ENCODE data around the gene RUVBL1.

Gene RUVBL1

GRCh38 chr3:128133273-128133883 is 9.8 kb upstream of the RUVBL1 start:
- DNase-seq (ENCODE audit: low read depth in 1 of 2, low spot score in 1 of 2): no peak

GRCh38 chr3:128131897-128132646 is 8.5 kb upstream of the RUVBL1 start:
- no peak for DNase-seq (ENCODE audit: low read depth in 1 of 2, low spot score in 1 of 2)

GRCh38 chr3:128128251-128128650 is 4.6 kb upstream of the RUVBL1 start:
- DNase-seq (ENCODE audit: low read depth in 1 of 2, low spot score in 1 of 2): no peak

- DNase-seq (ENCODE audit: low read depth in 1 of 2, low spot score in 1 of 2): no peak
These were observed 3.6 kb upstream of the RUVBL1 start for GRCh38 chr3:128127236-128127635.

- DNase-seq (ENCODE audit: low read depth in 1 of 2, low spot score in 1 of 2): no peak
These were observed 465 bp downstream of the RUVBL1 start for GRCh38 chr3:128123156-128123537.

- no peak for DNase-seq (ENCODE audit: low read depth in 1 of 2, low spot score in 1 of 2)
These were observed 1.6 kb downstream of the RUVBL1 start for GRCh38 chr3:128122013-128122412.

GRCh38 chr3:128113817-128114794 is 9.5 kb downstream of the RUVBL1 start:
- DNase-seq (ENCODE audit: low read depth in 1 of 2, low spot score in 1 of 2): no peak

- peak in 1 of 2 donors; percentile 5 for DNase-seq (ENCODE audit: low read depth in 1 of 2, low spot score in 1 of 2)
These were observed 11.1 kb downstream of the RUVBL1 start for GRCh38 chr3:128112357-128112968.

- no peak for DNase-seq (ENCODE audit: low read depth in 1 of 2, low spot score in 1 of 2)
These were observed 12.5 kb downstream of the RUVBL1 start for GRCh38 chr3:128111147-128111546.

GRCh38 chr3:128107834-128108233 is 15.8 kb downstream of the RUVBL1 start:
- DNase-seq (ENCODE audit: low read depth in 1 of 2, low spot score in 1 of 2): no peak

GRCh38 chr3:128103136-128103676 is 20.4 kb downstream of the RUVBL1 start:
- no peak for DNase-seq (ENCODE audit: low read depth in 1 of 2, low spot score in 1 of 2)

- no peak for DNase-seq (ENCODE audit: low read depth in 1 of 2, low spot score in 1 of 2)
These were observed 23.0 kb downstream of the RUVBL1 start for GRCh38 chr3:128100638-128101037.

GRCh38 chr3:128100161-128100560 is 23.5 kb downstream of the RUVBL1 start:
- no peak for DNase-seq (ENCODE audit: low read depth in 1 of 2, low spot score in 1 of 2)

- no peak for DNase-seq (ENCODE audit: low read depth in 1 of 2, low spot score in 1 of 2)
These were observed 25.4 kb downstream of the RUVBL1 start for GRCh38 chr3:128098234-128098633.

GRCh38 chr3:128095222-128095703 is 28.3 kb downstream of the RUVBL1 start:
- peak; percentile 58 to 67 for DNase-seq (ENCODE audit: low read depth in 1 of 2, low spot score in 1 of 2)

- no peak for DNase-seq (ENCODE audit: low read depth in 1 of 2, low spot score in 1 of 2)
These were observed 29.1 kb downstream of the RUVBL1 start for GRCh38 chr3:128094295-128095151.

GRCh38 chr3:128091586-128091985 is 32.0 kb downstream of the RUVBL1 start:
- no peak for DNase-seq (ENCODE audit: low read depth in 1 of 2, low spot score in 1 of 2)

GRCh38 chr3:128089135-128089534 is 34.5 kb downstream of the RUVBL1 start:
- DNase-seq (ENCODE audit: low read depth in 1 of 2, low spot score in 1 of 2): no peak

- no peak for DNase-seq (ENCODE audit: low read depth in 1 of 2, low spot score in 1 of 2)
These were observed 39.0 kb downstream of the RUVBL1 start for GRCh38 chr3:128084675-128085021.
